HG03103 (cell line): ENCODE results near the gene SNX1.
"Not testable (repeated sequence)": the region's sequence is repeated elsewhere in the genome, so short reads cannot be mapped to it uniquely, and the experiment has no call there.

Source experiments
- ATAC-seq: cut with Tn5 transposase; IDR thresholded peaks from one replicate; pipeline ENCODE4 v1.9.1; 2021; ENCODE audit warnings: low read depth; ENCODE audit not compliant: unreplicated experiment

Gene SNX1

GRCh38 chr15:64095795-64096667 is at the start of gene SNX1:
TSS of gene SNX1 (plus strand) at chr15:64095982. CDS start at chr15:64096014, 32 bp downstream.
- ATAC-seq, result no peak

- no peak for ATAC-seq
Measured at GRCh38 chr15:64046421-64047153, 49.2 kb upstream of the SNX1 start, which contains the start of gene DAPK2. TSS of gene DAPK2 (minus strand) at chr15:64046485. CDS start at chr15:64040261, 6,224 bp downstream.

- ATAC-seq, result no peak
Measured at GRCh38 chr15:64048781-64049460, 46.9 kb upstream of the SNX1 start.

- no peak for ATAC-seq
Measured at GRCh38 chr15:64050281-64051092, 45.3 kb upstream of the SNX1 start.

GRCh38 chr15:64051093-64051402 is 44.7 kb upstream of the SNX1 start:
- no peak for ATAC-seq

GRCh38 chr15:64051407-64052259 is 44.1 kb upstream of the SNX1 start:
- ATAC-seq, result no peak

GRCh38 chr15:64052925-64053491 is 42.8 kb upstream of the SNX1 start:
- no peak for ATAC-seq

GRCh38 chr15:64053674-64054073 is 42.1 kb upstream of the SNX1 start:
- ATAC-seq, result not testable (repeated sequence)

GRCh38 chr15:64058279-64058678 is 37.5 kb upstream of the SNX1 start:
- no peak for ATAC-seq

GRCh38 chr15:64059104-64059503 is 36.7 kb upstream of the SNX1 start:
- not testable (repeated sequence) for ATAC-seq

GRCh38 chr15:64060716-64061115 is 35.1 kb upstream of the SNX1 start:
- ATAC-seq, result no peak

GRCh38 chr15:64066451-64066850 is 29.3 kb upstream of the SNX1 start:
- no peak for ATAC-seq

- no peak for ATAC-seq
Measured at GRCh38 chr15:64067564-64068030, 28.2 kb upstream of the SNX1 start.

GRCh38 chr15:64068133-64068532 is 27.6 kb upstream of the SNX1 start:
- no peak for ATAC-seq

GRCh38 chr15:64070106-64070505 is 25.7 kb upstream of the SNX1 start:
- ATAC-seq, result no peak

GRCh38 chr15:64070965-64071851 is 24.6 kb upstream of the SNX1 start:
- ATAC-seq, result no peak

GRCh38 chr15:64071931-64072765 is 23.6 kb upstream of the SNX1 start:
- ATAC-seq, result no peak
